ENCODE measurements around the gene PHOX2A.
A peak's percentile ranks its signal among the peaks of the same experiment; 100 is the strongest.

PHOX2A gene

DNA sequence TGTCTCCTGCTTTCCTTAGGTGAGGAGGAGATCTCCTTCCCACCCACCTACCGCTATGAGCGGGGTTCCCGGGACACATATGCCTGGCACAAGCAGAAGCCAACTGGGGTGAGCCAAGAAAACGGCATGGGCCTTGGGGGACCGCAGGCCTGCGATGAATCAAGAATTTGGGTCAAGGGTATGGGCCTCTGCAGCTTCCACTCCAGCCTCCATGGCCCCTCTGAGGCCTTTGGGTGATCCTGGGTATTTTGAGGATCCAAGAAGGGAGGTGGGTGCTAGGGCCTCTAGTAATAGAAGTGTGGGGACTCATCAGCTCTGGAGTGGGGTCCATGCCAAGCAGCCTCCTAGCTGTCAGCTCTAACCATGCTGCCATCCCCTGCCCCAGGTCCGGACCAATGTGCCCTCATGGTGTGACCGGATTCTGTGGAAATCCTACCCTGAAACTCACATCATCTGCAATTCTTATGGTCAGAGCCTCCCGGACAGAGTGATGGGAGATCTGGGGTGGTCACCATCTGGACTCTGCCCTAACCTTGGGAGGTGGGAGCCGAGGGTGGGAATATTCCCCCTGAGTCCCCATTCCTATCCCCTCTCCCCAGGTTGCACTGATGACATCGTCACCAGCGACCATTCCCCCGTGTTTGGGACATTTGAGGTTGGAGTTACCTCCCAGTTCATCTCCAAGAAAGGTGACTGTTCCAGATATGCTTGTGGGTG lies 10.8 kb downstream of the PHOX2A start:
- no peak for FAIRE-seq

DNA sequence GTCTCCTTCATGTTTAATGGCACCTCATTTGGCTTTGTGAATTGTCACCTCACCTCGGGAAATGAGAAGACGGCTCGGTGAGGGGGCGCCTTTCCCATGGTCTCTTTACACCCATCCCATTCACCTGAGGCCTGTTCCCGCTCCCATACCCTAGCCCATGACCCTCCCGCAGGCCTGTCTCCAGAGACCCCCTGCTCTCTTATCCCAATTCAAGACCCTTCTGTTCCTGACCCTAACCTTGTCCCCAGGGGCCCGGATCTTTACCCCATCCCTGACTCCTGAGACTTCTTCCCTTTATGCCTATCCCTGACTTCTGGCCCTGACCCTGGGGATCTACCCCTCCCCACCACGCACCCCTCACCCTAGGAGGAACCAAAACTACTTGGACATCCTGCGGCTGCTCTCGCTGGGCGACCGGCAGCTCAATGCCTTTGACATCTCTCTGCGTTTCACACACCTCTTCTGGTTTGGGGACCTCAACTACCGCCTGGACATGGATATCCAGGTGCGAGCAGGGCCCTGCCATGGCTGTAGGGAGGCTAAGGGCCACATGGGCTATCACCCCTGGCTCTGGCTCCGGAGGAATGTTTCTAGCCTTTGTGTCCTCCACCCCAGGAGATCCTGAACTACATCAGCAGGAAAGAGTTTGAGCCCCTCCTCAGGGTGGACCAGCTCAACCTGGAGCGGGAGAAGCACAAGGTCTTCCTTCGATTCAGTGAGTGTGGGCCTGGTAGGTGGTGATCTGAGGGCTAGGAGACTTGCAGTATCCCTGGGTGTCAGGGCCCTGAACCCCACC lies 11.5 kb downstream of the PHOX2A start:
- no peak for FAIRE-seq

GRCh38 chr11:72231396-72232259 lies 12.3 kb downstream of the PHOX2A start:
- no peak for FAIRE-seq

DNA sequence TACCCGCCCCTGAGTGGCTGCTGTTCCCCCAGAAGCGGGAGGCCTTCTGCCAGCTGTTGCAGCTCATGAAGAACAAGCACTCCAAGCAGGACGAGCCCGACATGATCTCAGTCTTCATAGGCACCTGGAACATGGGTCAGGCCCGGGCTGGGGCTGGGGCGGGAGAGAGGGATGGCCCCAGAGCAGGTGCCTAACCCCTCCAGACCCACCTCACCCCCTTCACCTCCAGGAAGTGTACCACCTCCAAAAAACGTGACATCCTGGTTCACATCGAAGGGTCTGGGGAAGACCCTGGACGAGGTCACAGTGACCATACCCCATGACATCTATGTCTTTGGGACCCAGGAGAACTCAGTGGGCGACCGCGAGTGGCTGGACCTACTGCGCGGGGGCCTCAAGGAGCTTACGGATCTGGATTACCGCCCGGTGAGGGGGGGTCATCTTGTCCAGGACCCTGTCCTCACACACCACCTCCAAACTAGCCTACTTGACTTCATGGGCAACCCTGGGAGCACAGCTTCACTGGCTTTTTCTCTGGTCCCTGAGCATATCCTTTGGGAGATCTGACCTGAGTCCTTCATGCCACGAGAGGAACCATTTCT lies 13.1 kb downstream of the PHOX2A start:
- no peak for FAIRE-seq

DNA sequence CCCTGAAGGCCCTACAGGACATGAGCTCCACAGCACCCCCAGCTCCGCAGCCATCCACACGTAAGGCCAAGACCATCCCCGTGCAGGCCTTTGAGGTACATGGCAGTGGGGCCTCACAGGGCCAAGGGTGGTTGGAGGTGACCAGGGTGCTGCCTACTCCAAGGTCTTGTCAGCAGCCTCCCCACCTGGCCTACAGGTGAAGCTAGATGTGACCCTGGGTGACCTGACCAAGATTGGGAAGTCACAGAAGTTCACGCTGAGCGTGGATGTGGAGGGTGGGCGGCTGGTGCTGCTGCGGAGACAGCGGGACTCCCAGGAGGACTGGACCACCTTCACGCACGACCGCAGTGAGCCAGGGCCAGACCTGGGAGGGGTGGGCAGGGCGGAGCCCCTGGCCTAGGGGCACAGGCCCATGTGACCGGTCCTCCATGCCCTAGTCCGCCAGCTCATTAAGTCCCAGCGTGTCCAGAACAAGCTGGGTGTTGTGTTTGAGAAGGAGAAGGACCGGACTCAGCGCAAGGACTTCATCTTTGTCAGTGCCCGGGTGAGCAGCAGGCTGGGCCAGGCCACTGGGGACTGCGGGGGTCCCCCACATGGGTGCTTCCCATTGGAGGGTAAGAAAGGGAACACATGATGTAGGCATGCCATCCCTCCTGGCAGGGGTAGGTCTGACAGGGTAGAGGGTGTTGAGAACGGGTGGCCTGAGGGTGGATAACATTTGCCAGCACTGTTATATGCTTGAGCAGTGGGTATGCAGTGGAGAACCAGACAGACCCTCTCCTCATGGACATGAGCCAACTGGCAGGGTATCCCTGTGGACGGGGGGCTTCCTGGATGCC lies 13.8 kb downstream of the PHOX2A start:
- FAIRE-seq: no peak

GRCh38 chr11:72229336-72229924 lies 14.5 kb downstream of the PHOX2A start:
- no peak for FAIRE-seq

GRCh38 chr11:72228844-72229231 lies 15.1 kb downstream of the PHOX2A start:
- no peak for FAIRE-seq

DNA sequence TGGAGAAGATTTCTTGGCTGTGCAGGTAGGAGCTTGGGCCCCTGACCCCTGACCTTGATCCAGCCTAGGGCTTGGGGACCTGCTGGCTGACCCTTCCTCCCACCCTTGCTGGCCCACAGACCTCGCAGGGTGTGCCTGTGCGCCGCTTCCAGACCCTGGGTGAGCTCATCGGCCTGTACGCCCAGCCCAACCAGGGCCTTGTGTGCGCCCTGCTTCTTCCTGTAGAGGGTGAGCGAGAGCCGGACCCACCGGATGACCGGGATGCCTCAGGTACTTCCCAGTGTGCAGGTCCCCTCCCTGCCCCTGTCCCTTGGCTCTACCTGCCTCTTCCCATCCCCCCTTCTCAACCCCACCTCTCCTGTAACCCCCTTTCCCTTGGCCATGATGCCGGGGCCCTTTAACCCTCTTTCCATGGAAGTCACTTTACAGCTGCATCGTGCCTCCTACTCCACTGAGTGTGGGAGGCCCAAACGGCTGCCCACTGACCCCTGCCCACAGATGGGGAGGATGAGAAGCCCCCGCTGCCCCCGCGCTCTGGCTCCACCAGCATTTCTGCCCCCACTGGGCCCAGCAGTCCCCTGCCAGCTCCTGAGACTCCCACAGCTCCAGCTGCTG lies 15.6 kb downstream of the PHOX2A start:
- FAIRE-seq: no peak

DNA sequence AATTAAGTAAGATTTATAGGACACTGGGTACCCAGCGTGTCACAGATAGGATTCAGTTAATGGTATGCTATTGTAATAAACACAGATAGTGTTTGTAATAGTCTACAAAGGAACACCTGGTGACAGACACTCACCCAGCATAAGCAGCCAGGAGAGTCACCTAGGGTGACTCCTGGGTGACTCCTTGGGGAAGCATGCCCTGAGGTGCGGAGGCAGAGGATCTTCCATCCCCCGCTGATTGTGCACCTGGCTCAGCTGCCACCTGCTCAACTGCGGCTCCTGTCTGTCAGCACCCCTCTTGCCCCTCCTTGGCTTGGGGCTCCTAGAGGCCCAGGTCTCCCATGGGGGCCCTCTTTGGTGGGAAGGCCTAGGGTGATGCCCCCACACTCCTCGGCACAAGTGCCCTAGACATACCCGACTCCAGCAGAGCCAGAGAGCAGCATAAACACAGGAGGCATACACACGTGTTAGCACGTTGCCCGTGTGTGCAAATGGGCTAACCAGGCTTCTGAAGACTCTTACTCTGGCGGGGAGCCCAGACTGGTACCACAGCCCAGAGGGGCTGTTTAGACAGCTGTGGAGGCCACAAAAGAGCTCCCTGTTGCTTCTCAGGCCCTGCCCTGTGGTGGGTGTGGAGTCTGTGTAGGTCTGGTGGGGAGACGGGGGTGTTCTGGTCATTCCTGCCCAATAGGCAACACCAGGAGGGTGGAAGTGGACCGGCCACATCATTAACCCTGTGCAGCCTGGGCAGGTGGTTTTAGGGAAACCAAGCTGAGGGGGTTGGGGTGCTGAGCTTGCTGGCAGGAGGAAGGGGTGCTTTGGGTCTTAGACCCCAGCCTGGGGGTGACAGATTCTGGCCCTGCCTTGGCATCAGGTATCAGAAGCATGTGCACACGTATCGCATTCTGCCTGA lies 16.4 kb downstream of the PHOX2A start:
- no peak for FAIRE-seq

DNA sequence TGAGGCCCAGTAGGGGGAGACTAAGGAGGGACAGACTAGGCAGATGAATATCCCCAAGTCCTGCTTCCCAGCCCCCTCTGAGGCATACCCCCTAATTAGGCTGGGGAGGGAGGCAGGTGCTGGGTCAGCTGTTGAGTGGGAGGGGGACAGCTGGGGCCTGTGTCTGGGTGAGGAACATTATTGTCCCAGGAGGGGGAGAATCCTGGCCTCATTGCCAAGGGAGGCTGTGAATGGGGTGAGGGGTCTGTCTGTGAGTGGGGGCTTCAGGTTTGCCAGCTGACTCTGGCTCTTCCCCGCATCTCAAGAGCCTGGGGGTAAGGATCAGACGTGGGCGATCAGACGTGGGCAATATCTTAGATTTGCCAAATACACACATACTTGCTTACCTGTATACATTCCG lies 17.3 kb downstream of the PHOX2A start:
- FAIRE-seq: no peak

DNA sequence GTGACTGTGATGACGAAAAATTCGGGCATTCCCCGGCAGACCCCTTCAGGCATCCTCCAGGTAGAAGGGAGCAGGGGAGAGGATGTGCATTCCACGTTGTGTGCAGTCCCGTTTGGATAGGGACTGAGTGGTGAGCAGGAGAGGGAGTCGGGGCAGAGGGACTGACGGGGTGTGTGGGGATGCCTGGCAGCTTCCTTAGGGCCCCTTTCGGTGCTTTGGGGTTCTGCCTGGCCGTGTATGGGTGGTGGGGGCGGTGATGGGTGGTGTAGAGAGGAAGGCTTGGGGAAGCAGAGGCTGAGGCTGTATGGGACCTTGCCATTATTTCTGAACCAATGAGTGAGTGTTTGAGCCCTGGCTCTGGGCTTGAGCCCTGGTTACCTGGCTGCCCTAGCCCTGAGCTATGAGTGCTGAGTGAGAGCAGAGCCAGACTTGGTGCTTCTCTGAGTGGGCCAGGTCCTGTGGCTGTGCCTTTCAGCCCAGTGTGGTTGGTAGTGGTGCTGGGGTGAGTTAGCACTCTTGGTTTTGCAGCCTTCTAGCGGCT lies 18.5 kb downstream of the PHOX2A start:
- no peak for FAIRE-seq

DNA sequence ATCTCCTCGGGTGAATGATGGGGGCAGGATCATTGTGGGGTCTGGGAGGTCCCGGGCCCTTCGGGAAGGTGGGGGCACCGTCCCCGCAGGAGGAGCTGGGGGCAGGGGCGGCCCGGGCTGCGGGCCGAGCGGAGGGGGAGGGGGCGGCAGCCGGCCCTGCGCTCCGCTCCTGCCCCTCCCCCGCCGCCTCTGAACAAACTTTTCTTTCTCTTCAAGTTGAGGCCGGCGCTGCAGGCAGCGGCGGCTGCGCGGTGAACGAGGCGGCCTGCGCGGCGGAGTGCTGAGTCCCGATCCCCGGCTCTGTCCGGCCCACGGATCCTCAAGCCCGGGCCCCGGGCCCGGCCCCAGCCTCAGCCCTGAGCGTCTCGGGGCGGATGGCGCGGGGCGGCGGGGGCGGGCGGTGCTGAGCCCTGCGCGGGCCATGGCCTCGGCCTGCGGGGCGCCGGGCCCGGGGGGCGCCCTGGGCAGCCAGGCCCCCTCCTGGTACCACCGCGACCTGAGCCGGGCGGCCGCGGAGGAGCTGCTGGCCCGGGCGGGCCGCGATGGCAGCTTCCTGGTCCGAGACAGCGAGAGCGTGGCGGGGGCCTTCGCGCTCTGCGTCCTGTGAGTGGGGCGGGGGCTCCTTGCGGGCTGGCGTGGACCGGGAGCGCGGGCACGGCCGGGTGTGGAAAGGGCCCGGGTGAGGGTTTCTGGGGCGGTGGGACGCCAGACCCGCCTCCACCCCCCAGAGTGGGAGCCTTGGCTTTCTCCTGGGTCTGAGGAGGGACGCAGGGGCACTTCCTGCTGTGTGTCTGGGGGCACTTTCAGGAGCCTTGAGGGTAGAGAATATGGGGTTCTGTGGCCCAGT lies 19.2 kb downstream of the PHOX2A start, which contains the start of gene INPPL1:
INPPL1 (plus strand) TSS at position 204 of the 847 bp plus-strand sequence; CDS start at position 422, 218 bp downstream.
- FAIRE-seq: no peak

- no peak for FAIRE-seq
Observed at GRCh38 chr11:72223615-72224563, 20.1 kb downstream of the PHOX2A start.

DNA sequence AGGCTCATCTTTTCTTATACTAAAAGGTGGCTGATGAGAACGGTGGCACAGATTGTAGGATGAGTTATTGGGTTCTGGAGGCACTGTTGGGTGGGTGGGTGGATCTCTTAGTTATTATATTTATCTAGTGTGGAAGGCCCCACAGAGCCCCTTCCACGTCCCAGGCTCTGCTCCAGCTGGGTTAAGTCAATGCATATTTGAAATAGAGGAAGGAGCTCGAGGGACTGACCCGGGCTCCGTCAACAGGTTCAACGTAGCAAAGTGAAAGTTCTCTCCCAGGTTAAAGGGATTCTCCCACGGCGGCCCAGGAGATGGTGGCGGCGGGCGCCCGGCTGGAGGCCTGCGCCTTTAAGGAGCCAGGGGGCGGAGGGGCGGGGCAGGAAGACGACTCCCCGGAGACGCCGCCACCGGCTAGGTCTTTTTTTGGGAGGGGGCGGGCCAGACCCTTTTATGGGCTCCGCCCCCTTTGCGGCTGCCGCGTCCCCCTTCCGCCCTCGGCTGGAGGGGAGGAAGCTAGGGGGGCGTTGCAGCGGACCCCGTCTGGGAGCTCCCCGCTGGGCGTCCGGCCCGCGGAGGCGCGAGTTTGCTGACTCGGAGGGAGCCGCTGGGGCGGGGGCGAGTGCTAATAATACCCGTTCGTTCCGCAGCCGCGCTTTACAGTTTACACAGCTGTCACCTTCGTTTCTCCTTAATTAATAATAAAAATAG lies 20.9 kb downstream of the PHOX2A start:
- peak; percentile 78 for FAIRE-seq

DNA sequence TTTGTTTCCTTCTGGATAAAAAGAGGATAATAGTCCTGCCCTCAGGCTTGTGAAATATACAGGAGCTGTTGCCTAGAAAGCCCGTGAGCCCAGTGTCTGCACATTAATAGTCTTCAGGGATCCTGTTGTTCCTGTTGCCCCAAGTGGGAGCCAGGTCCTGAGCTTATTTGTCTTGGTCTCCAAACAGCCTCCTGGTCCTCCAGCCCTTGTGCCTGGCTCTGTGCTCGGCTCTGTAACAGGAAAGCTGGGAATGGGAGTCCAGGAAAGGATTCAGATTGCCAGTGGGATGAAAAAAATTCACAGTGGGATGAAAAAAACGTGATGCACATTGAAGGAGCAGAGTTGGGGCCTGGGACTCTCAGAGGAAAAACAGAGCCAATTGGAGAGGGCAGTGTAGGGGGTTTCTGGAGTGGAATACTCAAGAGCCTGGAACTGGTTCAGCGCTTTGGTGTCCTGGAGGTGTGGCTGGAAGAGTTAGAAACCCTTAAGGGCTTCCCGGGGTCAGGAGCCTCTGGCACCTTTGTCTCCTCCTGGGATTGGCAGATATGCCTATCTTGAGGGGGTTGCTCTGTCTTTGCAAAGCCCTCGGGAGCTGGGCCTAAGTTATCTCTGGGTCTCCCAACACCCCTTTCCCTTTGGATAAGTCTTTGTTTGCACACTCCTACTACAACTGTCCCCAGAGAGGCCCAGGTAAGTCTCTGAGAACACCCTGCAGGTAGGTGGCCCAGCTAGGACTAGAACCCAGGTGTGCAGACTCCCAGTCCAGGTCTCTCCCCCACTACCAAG lies 21.7 kb downstream of the PHOX2A start:
- no peak for FAIRE-seq
